GM12874 (cell line): ENCODE results near the gene CRYBA2.
A peak's percentile ranks its signal among the peaks of the same experiment; 100 is the strongest.

Experiments used
- CTCF ChIP-seq: IDR thresholded peaks from 2 replicates; pipeline ENCODE4 v1.5.1; 2011; ENCODE audit warnings: low read depth, mild to moderate bottlenecking, control low read depth, low read length, moderate library complexity; ENCODE audit not compliant: insufficient read depth

Gene CRYBA2

GRCh38 chr2:218958276-218958675 lies 34.9 kb downstream of the CRYBA2 start:
- TF ChIP-seq CTCF = no peak

DNA sequence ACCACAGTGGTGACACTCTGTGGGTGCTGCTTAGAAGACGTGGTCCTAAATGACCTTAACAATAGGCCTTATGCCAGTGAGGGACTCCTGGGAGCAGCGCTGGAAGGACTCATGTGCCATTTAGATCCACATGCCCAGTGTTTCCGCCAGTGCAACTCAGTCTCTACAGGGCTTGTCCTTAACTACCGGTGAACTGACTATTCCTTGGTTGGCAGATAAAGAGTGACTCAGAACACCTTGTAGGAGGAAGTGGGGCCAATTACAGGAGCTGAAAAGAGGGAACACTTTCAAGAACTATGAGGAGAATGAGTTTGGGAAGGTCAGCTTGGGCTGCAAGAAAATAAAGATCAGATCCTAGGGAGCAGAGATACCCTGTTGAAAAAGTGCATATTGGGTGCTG lies 35.6 kb downstream of the CRYBA2 start:
- TF ChIP-seq CTCF = no peak

DNA sequence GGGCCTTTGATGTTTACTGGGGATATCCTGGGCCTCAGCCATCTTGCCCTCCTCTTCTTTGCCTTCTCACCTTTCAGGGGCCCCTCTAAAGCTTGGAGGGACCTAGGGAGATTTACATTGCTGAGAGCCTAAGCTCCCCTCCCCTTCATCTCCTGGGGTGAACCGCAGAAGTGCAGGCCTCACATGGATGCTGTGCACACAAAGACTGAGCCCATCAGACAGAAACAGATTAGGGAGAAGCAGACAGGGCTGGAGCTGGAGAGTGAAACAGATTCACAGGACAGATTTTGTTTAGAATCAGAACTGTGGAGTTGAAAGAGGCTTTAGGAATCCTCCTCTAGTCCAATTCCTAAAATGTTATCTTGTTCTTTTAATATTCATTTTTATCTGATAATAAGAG lies 37.2 kb downstream of the CRYBA2 start:
- no peak for TF ChIP-seq CTCF

- TF ChIP-seq CTCF = no peak
Measured at GRCh38 chr2:218954541-218955300, 38.5 kb downstream of the CRYBA2 start.

GRCh38 chr2:218953366-218953954 lies 39.8 kb downstream of the CRYBA2 start:
- peak; percentile 23; the same call in 1 of the 2 replicates for TF ChIP-seq CTCF

- TF ChIP-seq CTCF = no peak
Measured at GRCh38 chr2:218952160-218952559, 41.1 kb downstream of the CRYBA2 start.

GRCh38 chr2:218946621-218947020 lies 46.6 kb downstream of the CRYBA2 start:
- no peak for TF ChIP-seq CTCF
